H1 (cell line): ENCODE results near the gene SPTBN1.

ENCODE experiments used
- ATF2 ChIP-seq: IDR thresholded peaks from 2 replicates; pipeline ENCODE4 v1.6.1; 2012; ENCODE audit warnings: low read length, inconsistent platforms
- CHD7 ChIP-seq: fragments of 300-600 bp; sonication (generic); IDR thresholded peaks from 2 replicates; pipeline ENCODE4 v1.7.1; 2012; ENCODE audit warnings: low read length, moderate library complexity, mild to moderate bottlenecking, inconsistent platforms; ENCODE audit not compliant: insufficient replicate concordance
- CREB1 ChIP-seq: IDR thresholded peaks from 2 replicates; pipeline ENCODE4 v1.6.1; 2012; ENCODE audit warnings: inconsistent platforms
- EZH2 ChIP-seq: fragments of 200-600 bp; sonication (generic); IDR thresholded peaks from 2 replicates; pipeline ENCODE4 v1.7.1; 2012; ENCODE audit warnings: low read depth, mild to moderate bottlenecking, moderate library complexity, low read length, inconsistent platforms; ENCODE audit not compliant: severe bottlenecking
- FOSL1 ChIP-seq: IDR thresholded peaks from 2 replicates; pipeline ENCODE4 v1.6.1; 2011; ENCODE audit warnings: mild to moderate bottlenecking, low read depth, low read length, moderate library complexity; ENCODE audit not compliant: insufficient read depth
- MAFK ChIP-seq: IDR thresholded peaks from 2 replicates; pipeline ENCODE4 v1.6.1; 2012; ENCODE audit warnings: low read depth, mild to moderate bottlenecking, improper control_type of control experiment, low read length
- POLR2A ChIP-seq, 2 experiments: IDR thresholded peaks; 1 replicate in 1 of 2; 2 replicates in 1 of 2; pipeline ENCODE4 v1.6.1; 2011; ENCODE audit warnings: low read depth in 2 of 2, low read length in 2 of 2, mild to moderate bottlenecking in 2 of 2; ENCODE audit errors: control extremely low read depth in 1 of 2
- POLR2AphosphoS5 ChIP-seq: IDR thresholded peaks from 2 replicates; pipeline ENCODE4 v1.6.1; 2011; ENCODE audit warnings: low read depth, low read length
- RAD21 ChIP-seq, 2 experiments: IDR thresholded peaks in 1 of 2; conservative IDR thresholded peaks in 1 of 2; 2 replicates each; pipeline ENCODE4 v1.6.1; 2011; ENCODE audit warnings: low read depth in 2 of 2, low read length in 2 of 2, improper control_type of control experiment in 1 of 2, inconsistent platforms in 1 of 2, mild to moderate bottlenecking in 1 of 2, moderate library complexity in 1 of 2
- RFX5 ChIP-seq: IDR thresholded peaks from 2 replicates; pipeline ENCODE4 v1.6.1; 2011; ENCODE audit warnings: low read depth, low read length, improper control_type of control experiment, borderline replicate concordance
- SRF ChIP-seq: IDR thresholded peaks from 2 replicates; pipeline ENCODE4 v1.6.1; 2011; ENCODE audit warnings: mild to moderate bottlenecking, low read depth, low read length, moderate library complexity
- USF2 ChIP-seq: IDR thresholded peaks from 2 replicates; pipeline ENCODE4 v1.6.1; 2011; ENCODE audit warnings: low read length, improper control_type of control experiment
- TF ChIP-seq, protein P1 (sequence below), 3 experiments: IDR thresholded peaks; 1 replicate in 2 of 3; 2 replicates in 1 of 3; pipeline versions ENCODE4 v1.5.1 to v1.6.1; 2011; ENCODE audit warnings: low read length in 3 of 3, mild to moderate bottlenecking in 3 of 3, inconsistent platforms in 2 of 3, low read depth in 1 of 3, moderate library complexity in 1 of 3; ENCODE audit not compliant: insufficient read depth in 1 of 3; ENCODE audit errors: control extremely low read depth in 1 of 3

- TF ChIP-seq USF2, result no peak
- TF ChIP-seq, protein P1, sequence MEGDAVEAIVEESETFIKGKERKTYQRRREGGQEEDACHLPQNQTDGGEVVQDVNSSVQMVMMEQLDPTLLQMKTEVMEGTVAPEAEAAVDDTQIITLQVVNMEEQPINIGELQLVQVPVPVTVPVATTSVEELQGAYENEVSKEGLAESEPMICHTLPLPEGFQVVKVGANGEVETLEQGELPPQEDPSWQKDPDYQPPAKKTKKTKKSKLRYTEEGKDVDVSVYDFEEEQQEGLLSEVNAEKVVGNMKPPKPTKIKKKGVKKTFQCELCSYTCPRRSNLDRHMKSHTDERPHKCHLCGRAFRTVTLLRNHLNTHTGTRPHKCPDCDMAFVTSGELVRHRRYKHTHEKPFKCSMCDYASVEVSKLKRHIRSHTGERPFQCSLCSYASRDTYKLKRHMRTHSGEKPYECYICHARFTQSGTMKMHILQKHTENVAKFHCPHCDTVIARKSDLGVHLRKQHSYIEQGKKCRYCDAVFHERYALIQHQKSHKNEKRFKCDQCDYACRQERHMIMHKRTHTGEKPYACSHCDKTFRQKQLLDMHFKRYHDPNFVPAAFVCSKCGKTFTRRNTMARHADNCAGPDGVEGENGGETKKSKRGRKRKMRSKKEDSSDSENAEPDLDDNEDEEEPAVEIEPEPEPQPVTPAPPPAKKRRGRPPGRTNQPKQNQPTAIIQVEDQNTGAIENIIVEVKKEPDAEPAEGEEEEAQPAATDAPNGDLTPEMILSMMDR (IDR thresholded peaks at IDR 0.05; ENCODE audit: control extremely low read depth in 1 of 3, insufficient read depth in 1 of 3, low read depth in 1 of 3, low read length in 3 of 3), result no peak
- no peak for TF ChIP-seq SRF
- TF ChIP-seq ATF2, result no peak
- TF ChIP-seq EZH2, result no peak
- no peak for TF ChIP-seq FOSL1
- no peak for TF ChIP-seq CREB1
- TF ChIP-seq RAD21 (IDR thresholded peaks at IDR 0.05 in 1 of 2, conservative IDR thresholded peaks at IDR 0.05 in 1 of 2; ENCODE audit: low read depth in 2 of 2, low read length in 2 of 2), result no peak
- no peak for TF ChIP-seq POLR2AphosphoS5
- TF ChIP-seq RFX5, result no peak
- TF ChIP-seq CHD7, result no peak
- no peak for TF ChIP-seq POLR2A (IDR thresholded peaks at IDR 0.05; ENCODE audit: control extremely low read depth in 1 of 2, low read depth in 2 of 2, low read length in 2 of 2)
- no peak for TF ChIP-seq MAFK
These were observed 8.2 kb downstream of the SPTBN1 start for GRCh38 chr2:54464341-54464740.
